ENCODE data around the gene PRIM1.
A peak's percentile ranks its signal among the peaks of the same experiment; 100 is the strongest.
"Not testable (repeated sequence)": the region's sequence is repeated elsewhere in the genome, so short reads cannot be mapped to it uniquely, and the experiment has no call there.

PRIM1 gene

GRCh38 chr12:56759263-56759908 is 7.3 kb upstream of the PRIM1 start:
- DNase-seq: no peak

GRCh38 chr12:56758728-56759262 is 6.7 kb upstream of the PRIM1 start:
- DNase-seq: no peak

GRCh38 chr12:56757971-56758370 is 5.8 kb upstream of the PRIM1 start:
- not testable (repeated sequence) for DNase-seq

GRCh38 chr12:56753566-56753965 is 1.4 kb upstream of the PRIM1 start:
- no peak for DNase-seq

GRCh38 chr12:56750596-56750995 is 1.5 kb downstream of the PRIM1 start:
- DNase-seq: not testable (repeated sequence)

GRCh38 chr12:56749853-56750252 is 2.3 kb downstream of the PRIM1 start:
- DNase-seq: no peak

- no peak for DNase-seq
Observed at GRCh38 chr12:56749359-56749758, 2.8 kb downstream of the PRIM1 start.

- DNase-seq: no peak
Observed at GRCh38 chr12:56728139-56728861, 23.8 kb downstream of the PRIM1 start.

- DNase-seq: not testable (repeated sequence)
Observed at GRCh38 chr12:56726196-56726675, 25.9 kb downstream of the PRIM1 start.

GRCh38 chr12:56725723-56726102 is 26.4 kb downstream of the PRIM1 start:
- no peak for DNase-seq

GRCh38 chr12:56724972-56725722 is 27.0 kb downstream of the PRIM1 start, which contains the start of gene NACA:
TSS of gene NACA (minus strand) at chr12:56725299. CDS start at chr12:56724521, 778 bp downstream.
- peak; percentile 99 for DNase-seq

GRCh38 chr12:56724701-56724971 is 27.5 kb downstream of the PRIM1 start:
- DNase-seq: no peak

- peak; percentile 49 for DNase-seq
Observed at GRCh38 chr12:56723889-56724700, 28.0 kb downstream of the PRIM1 start.

GRCh38 chr12:56723352-56723751 is 28.8 kb downstream of the PRIM1 start:
- no peak for DNase-seq

GRCh38 chr12:56722832-56723231 is 29.3 kb downstream of the PRIM1 start:
- no peak for DNase-seq

- DNase-seq: no peak
Observed at GRCh38 chr12:56721721-56722120, 30.4 kb downstream of the PRIM1 start.

GRCh38 chr12:56721216-56721615 is 30.9 kb downstream of the PRIM1 start:
- DNase-seq: no peak

GRCh38 chr12:56720731-56721151 is 31.4 kb downstream of the PRIM1 start:
- DNase-seq: no peak

- no peak for DNase-seq
Observed at GRCh38 chr12:56719056-56719455, 33.1 kb downstream of the PRIM1 start.

GRCh38 chr12:56718636-56719035 is 33.5 kb downstream of the PRIM1 start:
- DNase-seq: no peak

GRCh38 chr12:56718149-56718548 is 34.0 kb downstream of the PRIM1 start:
- no peak for DNase-seq
